Smooth muscle cell (in vitro differentiated cells): ENCODE measurements around the gene PLEKHM1. TPM values are rescaled to one million over a fixed set of nuclear protein-coding genes. Genes with fewer than 3 reads are reported as not detected.
"Not testable (repeated sequence)": the region's sequence is repeated elsewhere in the genome, so short reads cannot be mapped to it uniquely, and the experiment has no call there.

ENCODE experiments used
- DNase-seq: peaks from one replicate; lab custom pipeline; 2025; ENCODE audit not compliant: unreplicated experiment; lab: John Stamatoyannopoulos, UW
- H2AFZ ChIP-seq: fragments of 200-600 bp; sonication (generic); 2 replicates; pipeline ENCODE4 v1.6.0; 2016; ENCODE audit warnings: antibody characterized with exemption, low read depth, mild to moderate bottlenecking
- H3F3A ChIP-seq: fragments of 200-600 bp; sonication (generic); 2 replicates; pipeline ENCODE4 v1.6.0; 2017; ENCODE audit warnings: antibody characterized with exemption, low read depth
- H3K27ac ChIP-seq: fragments of 200-600 bp; sonication (generic); 2 replicates; pipeline ENCODE4 v1.5.1; 2016; ENCODE audit warnings: low read depth, mild to moderate bottlenecking
- H3K27me3 ChIP-seq: fragments of 200-600 bp; sonication (generic); 2 replicates; pipeline ENCODE4 v1.6.1; 2016; ENCODE audit warnings: low read depth, mild to moderate bottlenecking
- H3K36me3 ChIP-seq: fragments of 200-600 bp; sonication (generic); 2 replicates; pipeline ENCODE4 v1.5.1; 2016; ENCODE audit warnings: low read depth
- H3K4me1 ChIP-seq: fragments of 200-600 bp; sonication (generic); 2 replicates; pipeline ENCODE4 v1.5.1; 2016; ENCODE audit warnings: low read depth
- H3K4me2 ChIP-seq: fragments of 200-600 bp; sonication (generic); 2 replicates; pipeline ENCODE4 v1.6.0; 2016; ENCODE audit warnings: mild to moderate bottlenecking
- H3K4me3 ChIP-seq: fragments of 200-600 bp; sonication (generic); 2 replicates; pipeline ENCODE4 v1.5.1; 2016; ENCODE audit warnings: mild to moderate bottlenecking
- H3K79me2 ChIP-seq: fragments of 200-600 bp; sonication (generic); 2 replicates; pipeline ENCODE4 v1.6.0; 2016; ENCODE audit warnings: low read depth, mild to moderate bottlenecking
- H3K9ac ChIP-seq: fragments of 200-600 bp; sonication (generic); 2 replicates; pipeline ENCODE4 v1.6.0; 2016; ENCODE audit warnings: low read depth
- H3K9me3 ChIP-seq: fragments of 200-600 bp; sonication (generic); replicated peaks from 2 replicates; pipeline ENCODE4 v1.5.1; 2016; ENCODE audit warnings: low read depth
- H4K20me1 ChIP-seq: fragments of 200-600 bp; sonication (generic); 2 replicates; pipeline ENCODE4 v1.6.0; 2016; ENCODE audit warnings: low read depth
- CTCF ChIP-seq: fragments of 200-600 bp; sonication (generic); IDR thresholded peaks from 2 replicates; pipeline ENCODE4 v1.5.1; 2017; ENCODE audit warnings: borderline replicate concordance, mild to moderate bottlenecking, antibody characterized with exemption; ENCODE audit not compliant: insufficient read depth, poor library complexity, severe bottlenecking
- WGBS: methylation state at CpG from one replicate; pipeline ENCODE4 v1.1.7; 2016; ENCODE audit warnings: low lambda C conversion rate; 5-methylcytosine and 5-hydroxymethylcytosine counted together
- polyA plus RNA-seq: library from polyadenylated mRNA; unstranded; fragments of >200 nt; fragmentation: Nextera tagmentation; extraction: Ambion mirVana; gene quantifications from 2 replicates; pipeline ENCODE4 v1.2.1, GENCODE V29; 2016
- total RNA-seq: library from RNA; depleted of rRNA; stranded (reverse); fragments of >200 nt; gene quantifications from 2 replicates; pipeline ENCODE4 v1.2.3, GENCODE V29; 2014

Gene PLEKHM1
- total and polyA plus RNA-seq, 2 experiments from 2014 or later: 8.7 to 15.1 TPM

GRCh38 chr17:45453225-45453534 is 37.3 kb downstream of the PLEKHM1 start:
- H3K9ac ChIP-seq, H3K4me3 ChIP-seq, H4K20me1 ChIP-seq, H2AFZ ChIP-seq, H3F3A ChIP-seq, H3K36me3 ChIP-seq, H3K4me1 ChIP-seq, DNase-seq, H3K27me3 ChIP-seq, H3K4me2 ChIP-seq, H3K9me3 ChIP-seq, H3K79me2 ChIP-seq, H3K27ac ChIP-seq: not testable (repeated sequence)
- WGBS: 95% methylated on average over 3 of the region's 7 CpGs

DNA sequence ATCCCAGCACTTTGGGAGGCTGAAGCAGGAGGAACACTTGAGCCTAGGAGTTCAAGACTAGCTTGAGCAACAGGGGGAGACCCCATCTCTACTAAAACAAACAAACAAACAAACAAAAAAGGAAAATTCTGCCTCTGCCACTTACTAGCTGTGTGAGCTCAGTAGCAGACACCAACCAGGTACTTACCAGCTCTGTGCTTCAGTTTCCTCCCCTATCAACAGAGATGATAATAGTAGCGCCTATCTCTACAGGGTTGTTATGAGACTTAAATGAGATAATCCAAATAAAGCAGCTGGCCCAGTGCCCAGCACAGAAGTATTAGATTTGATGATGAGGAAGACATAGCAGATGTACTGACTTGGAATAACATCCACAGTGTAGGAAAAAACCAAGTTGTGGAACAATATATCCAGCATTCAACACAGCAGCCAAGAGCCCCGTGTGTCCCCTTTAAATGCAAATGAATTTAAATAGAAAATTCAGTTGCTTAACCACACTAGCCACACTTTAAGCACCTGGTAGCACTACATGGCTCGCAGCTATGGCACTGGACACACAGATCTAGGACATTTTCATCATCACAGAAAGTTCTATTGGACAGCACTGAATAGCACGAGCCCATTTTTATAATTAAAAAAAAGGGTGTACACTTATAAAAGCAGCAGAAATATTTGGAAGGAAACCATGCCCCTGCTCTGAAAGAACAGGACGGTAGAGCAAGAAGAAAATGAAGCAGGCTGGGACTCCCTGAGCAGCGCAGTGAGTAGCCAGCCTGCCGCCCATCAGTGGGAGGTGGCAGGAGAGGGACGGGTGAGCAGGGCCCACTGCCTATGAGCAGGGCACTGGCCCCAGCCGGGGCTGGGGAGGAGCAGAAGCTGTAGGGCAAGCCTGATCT is 37.9 kb downstream of the PLEKHM1 start:
- H3K4me3 ChIP-seq, H4K20me1 ChIP-seq, H3K27ac ChIP-seq, H3F3A ChIP-seq, H3K4me2 ChIP-seq, H3K27me3 ChIP-seq, H3K9me3 ChIP-seq, H2AFZ ChIP-seq, H3K4me1 ChIP-seq, H3K36me3 ChIP-seq, H3K79me2 ChIP-seq, DNase-seq, H3K9ac ChIP-seq: not testable (repeated sequence)
- 88% methylated on average over 9 of the region's 9 CpGs for WGBS

GRCh38 chr17:45451660-45452059 is 38.9 kb downstream of the PLEKHM1 start:
- H3K4me1 ChIP-seq, H3K9me3 ChIP-seq, H3K27ac ChIP-seq, DNase-seq, H3K27me3 ChIP-seq, H4K20me1 ChIP-seq, H3K9ac ChIP-seq, H2AFZ ChIP-seq, H3K4me3 ChIP-seq, H3K36me3 ChIP-seq, H3K79me2 ChIP-seq, H3K4me2 ChIP-seq, H3F3A ChIP-seq: not testable (repeated sequence)
- 94% methylated on average over 6 of the region's 10 CpGs for WGBS

DNA sequence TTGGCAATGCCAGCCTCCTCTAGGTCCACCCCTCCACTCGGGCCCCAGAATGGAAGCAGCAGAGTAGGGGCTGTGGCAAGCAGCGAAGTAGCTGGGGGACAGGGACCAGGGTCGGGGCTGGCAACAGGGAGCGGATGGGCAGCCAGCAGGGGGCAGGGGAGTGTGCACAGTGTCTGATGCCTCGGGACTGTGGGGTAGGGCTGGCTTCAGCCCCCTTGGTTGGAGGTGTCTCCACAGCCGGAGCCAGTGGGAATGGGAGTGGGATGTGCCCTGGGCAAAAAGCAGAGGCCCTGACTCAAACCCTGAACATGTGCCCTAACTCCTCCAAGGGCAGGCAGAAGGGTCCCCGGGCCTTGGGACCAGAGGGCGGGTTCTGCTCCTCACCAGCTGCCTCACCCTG is 39.4 kb downstream of the PLEKHM1 start:
- WGBS: 81% methylated on average over 8 of the region's 8 CpGs
- no peak overlapping the region for H3K4me2 ChIP-seq
- H3K27ac ChIP-seq: no peak overlapping the region
- H3K36me3 ChIP-seq: no peaks in the 10 kb centered on the region
- H2AFZ ChIP-seq: no peak overlapping the region
- no peak for TF ChIP-seq CTCF
- H3K27me3 ChIP-seq: no peaks in the 10 kb centered on the region
- H3K9ac ChIP-seq: no peak overlapping the region
- no peak overlapping the region for H3K4me3 ChIP-seq
- no peaks in the 10 kb centered on the region for H3F3A ChIP-seq
- H3K9me3 ChIP-seq: no peaks in the 10 kb centered on the region
- no peaks in the 10 kb centered on the region for H3K4me1 ChIP-seq
- no peaks in the 10 kb centered on the region for H3K79me2 ChIP-seq
- no peaks in the 10 kb centered on the region for H4K20me1 ChIP-seq
- DNase-seq: no peak

DNA sequence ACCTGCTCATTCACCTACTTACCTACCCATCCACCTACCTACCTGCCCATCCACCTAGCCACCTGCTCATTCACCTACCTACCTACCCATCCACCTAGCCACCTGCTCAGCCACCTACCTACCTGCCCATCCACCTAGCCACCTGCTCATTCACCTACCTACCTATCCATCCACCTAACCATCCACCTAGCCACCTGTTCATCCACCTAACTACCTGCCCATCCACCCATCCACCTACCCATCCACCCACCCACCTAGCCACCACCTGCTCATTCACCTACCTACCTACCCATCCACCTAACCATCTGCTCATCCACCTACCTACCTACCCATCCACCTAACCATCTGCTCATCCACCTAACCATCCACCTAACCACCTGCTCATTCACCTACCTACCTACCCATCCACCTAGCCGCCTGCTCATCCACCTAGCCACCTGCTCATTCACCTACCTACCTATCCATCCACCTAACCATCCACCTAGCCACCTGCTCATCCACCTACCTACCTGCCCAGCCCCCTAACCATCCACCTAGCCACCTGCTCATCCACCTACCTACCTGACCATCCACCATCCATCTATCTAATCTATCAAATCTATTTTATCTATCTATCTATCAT is 40.7 kb downstream of the PLEKHM1 start:
- not testable (repeated sequence) for H3K27ac ChIP-seq, H2AFZ ChIP-seq, H3K9ac ChIP-seq, H3K4me3 ChIP-seq, H4K20me1 ChIP-seq, H3K36me3 ChIP-seq, H3K79me2 ChIP-seq, DNase-seq, H3K4me2 ChIP-seq, H3K27me3 ChIP-seq, H3K9me3 ChIP-seq, H3K4me1 ChIP-seq, H3F3A ChIP-seq
- WGBS: 100% methylated on average over 1 of the region's 1 CpG

GRCh38 chr17:45449260-45449659 is 41.3 kb downstream of the PLEKHM1 start:
- H3K4me1 ChIP-seq, DNase-seq, H3K9ac ChIP-seq, H3K9me3 ChIP-seq, H3K36me3 ChIP-seq, H3K4me2 ChIP-seq, H3K27ac ChIP-seq, H3F3A ChIP-seq, H3K4me3 ChIP-seq, H4K20me1 ChIP-seq, H3K27me3 ChIP-seq, H3K79me2 ChIP-seq, H2AFZ ChIP-seq: not testable (repeated sequence)
- WGBS: no CpG with 5 or more reads among the region's 1 CpG

- H3K27ac ChIP-seq, H3K27me3 ChIP-seq, H3K4me1 ChIP-seq, H4K20me1 ChIP-seq, DNase-seq, H3K9ac ChIP-seq, H3K4me2 ChIP-seq, H3K79me2 ChIP-seq, H3K4me3 ChIP-seq, H3K9me3 ChIP-seq, H2AFZ ChIP-seq, H3F3A ChIP-seq, H3K36me3 ChIP-seq: not testable (repeated sequence)
- WGBS: 100% methylated on average over 1 of the region's 1 CpG
Measured at GRCh38 chr17:45448483-45448882, 42.0 kb downstream of the PLEKHM1 start.

DNA sequence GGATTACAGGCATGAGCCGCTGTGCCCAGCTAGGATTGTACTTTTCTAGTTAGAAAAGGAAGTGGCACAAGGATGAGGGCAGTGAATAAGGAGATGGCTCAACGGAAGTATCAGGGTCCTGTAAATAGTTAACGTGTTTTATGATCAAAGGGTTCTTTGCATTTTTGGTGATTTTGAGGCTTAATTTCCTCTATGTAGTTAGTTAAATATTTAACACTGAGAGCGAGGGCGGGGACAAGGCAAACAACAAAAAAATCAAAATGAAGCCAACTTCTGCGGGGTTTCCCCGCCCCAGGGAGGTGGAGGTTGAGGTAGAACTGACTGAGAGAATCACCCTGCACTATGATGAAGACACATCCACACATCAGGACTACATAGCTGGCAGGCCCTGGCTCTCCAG is 42.5 kb downstream of the PLEKHM1 start:
- H3K4me1 ChIP-seq, H3K79me2 ChIP-seq, H2AFZ ChIP-seq, H3K9ac ChIP-seq, DNase-seq, H3K9me3 ChIP-seq, H4K20me1 ChIP-seq, H3K27ac ChIP-seq, H3K27me3 ChIP-seq, H3K36me3 ChIP-seq, H3K4me3 ChIP-seq, H3F3A ChIP-seq, H3K4me2 ChIP-seq: not testable (repeated sequence)
- WGBS: 94% methylated on average over 7 of the region's 7 CpGs
